K562 (cell line): ENCODE measurements around the gene GPR85. TPM values are rescaled to one million over a fixed set of nuclear protein-coding genes. Genes with fewer than 3 reads are reported as not detected.
A peak's percentile ranks its signal among the peaks of the same experiment; 100 is the strongest.

Source experiments
- CTBP1 ChIP-seq: fragments of 450-650 bp; IDR thresholded peaks from 2 replicates; pipeline ENCODE4 v1.6.1; 2016; ENCODE audit warnings: borderline replicate concordance
- DIDO1 ChIP-seq: fragments of 450-650 bp; IDR thresholded peaks from 2 replicates; pipeline ENCODE4 v1.6.1; 2016; ENCODE audit warnings: low read depth, missing biosample characterization, missing genetic modification characterization
- MAFF ChIP-seq: IDR thresholded peaks from 2 replicates; pipeline ENCODE4 v1.6.1; 2012; ENCODE audit warnings: low read length, improper control_type of control experiment
- NFIC ChIP-seq: fragments of 450-650 bp; IDR thresholded peaks from 2 replicates; pipeline ENCODE4 v1.6.1; 2017; ENCODE audit warnings: mild to moderate bottlenecking, inconsistent platforms
- TGIF2 ChIP-seq: sonication (generic); formaldehyde crosslinking; IDR thresholded peaks from 2 replicates; pipeline ENCODE4 v1.8.1; 2022; ENCODE audit warnings: mild to moderate bottlenecking, missing genetic modification reagents, moderate library complexity
- polyA plus RNA-seq, 8 experiments: library from polyadenylated mRNA; depleted of rRNA in 4 of 8; stranded (reverse) in 5 of 8; unstranded in 3 of 8; fragments of >200 nt; fragmentation: Nextera tagmentation in 2 of 8; fragmentation: Illumina TruSeq in 1 of 8; extraction: Ambion mirVana in 2 of 8; extraction: Trizol in 1 of 8; gene quantifications; 2 replicates each; pipeline versions ENCODE4 v1.2.1 to v1.2.3, GENCODE V29; 2011 to 2014; ENCODE audit warnings: inconsistent platforms in 1 of 8, missing spikeins in 1 of 8
- total RNA-seq, 7 experiments: library from RNA; depleted of rRNA in 6 of 7; stranded (reverse); fragments of >200 nt in 6 of 7; fragmentation: Illumina TruSeq in 2 of 7; extraction: Trizol in 2 of 7; gene quantifications; 2 replicates each; pipeline versions ENCODE4 v1.2.1 to v1.2.3, GENCODE V29; 2011 to 2021; ENCODE audit warnings: low replicate concordance in 1 of 7
- TF ChIP-seq, protein P1 (sequence below): fragments of 450-650 bp; IDR thresholded peaks from 2 replicates; pipeline ENCODE4 v1.6.1; 2016; ENCODE audit warnings: low read depth
- TF ChIP-seq, protein P2 (sequence below): sonication (generic); formaldehyde crosslinking; IDR thresholded peaks from 2 replicates; pipeline ENCODE4 v1.8.0; 2022; ENCODE audit warnings: mild to moderate bottlenecking, missing genetic modification reagents
- TF ChIP-seq, protein P3 (sequence below): sonication (generic); IDR thresholded peaks from 2 replicates; pipeline ENCODE4 v1.6.1; 2016

Gene GPR85
- total and polyA plus RNA-seq, 9 of the 15 experiments (the other 6 are each of a cell fraction or from before 2014, with no cell fraction given): 2.9 to 18.2 (median 4.0) TPM

DNA sequence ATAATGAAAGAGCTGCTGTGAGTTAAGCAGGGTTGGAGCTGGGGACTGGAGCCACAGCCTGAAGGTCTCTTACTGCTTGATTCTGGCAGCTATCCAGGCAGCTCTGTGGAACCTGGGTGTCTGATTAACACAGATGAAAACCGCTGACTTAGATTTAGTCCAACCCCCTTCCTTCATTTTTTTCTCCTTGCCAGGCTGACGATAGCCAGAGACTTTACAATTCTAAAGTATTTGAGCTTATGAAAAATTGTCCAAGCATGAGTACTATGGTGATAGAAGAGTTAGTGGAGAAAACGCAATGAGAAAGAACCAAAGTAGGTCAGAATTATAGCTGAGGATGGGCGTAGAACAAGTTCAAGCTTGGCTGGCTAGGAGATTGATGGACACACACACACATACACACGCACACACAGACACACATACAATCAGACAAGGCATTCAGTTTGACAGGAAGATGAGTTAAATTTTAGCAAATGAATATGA lies 13.5 kb upstream of the GPR85 start (continued):
- TF ChIP-seq, protein P1, sequence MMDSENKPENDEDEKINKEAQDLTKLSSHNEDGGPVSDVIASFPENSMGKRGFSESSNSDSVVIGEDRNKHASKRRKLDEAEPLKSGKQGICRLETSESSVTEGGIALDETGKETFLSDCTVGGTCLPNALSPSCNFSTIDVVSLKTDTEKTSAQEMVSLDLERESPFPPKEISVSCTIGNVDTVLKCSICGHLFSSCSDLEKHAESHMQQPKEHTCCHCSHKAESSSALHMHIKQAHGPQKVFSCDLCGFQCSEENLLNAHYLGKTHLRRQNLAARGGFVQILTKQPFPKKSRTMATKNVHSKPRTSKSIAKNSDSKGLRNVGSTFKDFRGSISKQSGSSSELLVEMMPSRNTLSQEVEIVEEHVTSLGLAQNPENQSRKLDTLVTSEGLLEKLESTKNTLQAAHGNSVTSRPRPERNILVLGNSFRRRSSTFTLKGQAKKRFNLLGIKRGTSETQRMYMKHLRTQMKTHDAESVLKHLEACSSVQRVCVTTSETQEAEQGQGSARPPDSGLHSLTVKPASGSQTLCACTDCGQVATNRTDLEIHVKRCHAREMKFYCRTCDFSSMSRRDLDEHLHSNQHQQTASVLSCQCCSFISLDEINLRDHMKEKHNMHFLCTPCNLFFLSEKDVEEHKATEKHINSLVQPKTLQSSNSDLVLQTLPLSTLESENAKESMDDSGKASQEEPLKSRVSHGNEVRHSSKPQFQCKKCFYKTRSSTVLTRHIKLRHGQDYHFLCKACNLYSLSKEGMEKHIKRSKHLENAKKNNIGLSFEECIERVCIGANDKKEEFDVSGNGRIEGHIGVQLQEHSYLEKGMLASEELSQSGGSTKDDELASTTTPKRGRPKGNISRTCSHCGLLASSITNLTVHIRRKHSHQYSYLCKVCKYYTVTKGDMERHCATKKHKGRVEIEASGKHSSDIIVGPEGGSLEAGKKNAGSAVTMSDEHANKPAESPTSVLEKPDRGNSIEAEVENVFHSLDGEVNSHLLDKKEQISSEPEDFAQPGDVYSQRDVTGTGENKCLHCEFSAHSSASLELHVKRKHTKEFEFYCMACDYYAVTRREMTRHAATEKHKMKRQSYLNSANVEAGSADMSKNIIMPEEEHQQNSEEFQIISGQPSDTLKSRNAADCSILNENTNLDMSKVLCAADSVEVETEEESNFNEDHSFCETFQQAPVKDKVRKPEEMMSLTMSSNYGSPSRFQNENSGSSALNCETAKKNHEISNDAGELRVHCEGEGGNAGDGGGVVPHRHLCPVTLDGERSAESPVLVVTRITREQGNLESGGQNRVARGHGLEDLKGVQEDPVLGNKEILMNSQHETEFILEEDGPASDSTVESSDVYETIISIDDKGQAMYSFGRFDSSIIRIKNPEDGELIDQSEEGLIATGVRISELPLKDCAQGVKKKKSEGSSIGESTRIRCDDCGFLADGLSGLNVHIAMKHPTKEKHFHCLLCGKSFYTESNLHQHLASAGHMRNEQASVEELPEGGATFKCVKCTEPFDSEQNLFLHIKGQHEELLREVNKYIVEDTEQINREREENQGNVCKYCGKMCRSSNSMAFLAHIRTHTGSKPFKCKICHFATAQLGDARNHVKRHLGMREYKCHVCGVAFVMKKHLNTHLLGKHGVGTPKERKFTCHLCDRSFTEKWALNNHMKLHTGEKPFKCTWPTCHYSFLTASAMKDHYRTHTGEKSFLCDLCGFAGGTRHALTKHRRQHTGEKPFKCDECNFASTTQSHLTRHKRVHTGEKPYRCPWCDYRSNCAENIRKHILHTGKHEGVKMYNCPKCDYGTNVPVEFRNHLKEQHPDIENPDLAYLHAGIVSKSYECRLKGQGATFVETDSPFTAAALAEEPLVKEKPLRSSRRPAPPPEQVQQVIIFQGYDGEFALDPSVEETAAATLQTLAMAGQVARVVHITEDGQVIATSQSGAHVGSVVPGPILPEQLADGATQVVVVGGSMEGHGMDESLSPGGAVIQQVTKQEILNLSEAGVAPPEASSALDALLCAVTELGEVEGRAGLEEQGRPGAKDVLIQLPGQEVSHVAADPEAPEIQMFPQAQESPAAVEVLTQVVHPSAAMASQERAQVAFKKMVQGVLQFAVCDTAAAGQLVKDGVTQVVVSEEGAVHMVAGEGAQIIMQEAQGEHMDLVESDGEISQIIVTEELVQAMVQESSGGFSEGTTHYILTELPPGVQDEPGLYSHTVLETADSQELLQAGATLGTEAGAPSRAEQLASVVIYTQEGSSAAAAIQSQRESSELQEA: no peak
- TF ChIP-seq DIDO1 (tag) (no peak), NFIC (peak; percentile 87), CTBP1 (no peak), MAFF (peak; percentile 42; the same call in 1 of the 2 replicates), TGIF2 (CRISPR knock-in tag) (no peak)
- TF ChIP-seq, protein P2, sequence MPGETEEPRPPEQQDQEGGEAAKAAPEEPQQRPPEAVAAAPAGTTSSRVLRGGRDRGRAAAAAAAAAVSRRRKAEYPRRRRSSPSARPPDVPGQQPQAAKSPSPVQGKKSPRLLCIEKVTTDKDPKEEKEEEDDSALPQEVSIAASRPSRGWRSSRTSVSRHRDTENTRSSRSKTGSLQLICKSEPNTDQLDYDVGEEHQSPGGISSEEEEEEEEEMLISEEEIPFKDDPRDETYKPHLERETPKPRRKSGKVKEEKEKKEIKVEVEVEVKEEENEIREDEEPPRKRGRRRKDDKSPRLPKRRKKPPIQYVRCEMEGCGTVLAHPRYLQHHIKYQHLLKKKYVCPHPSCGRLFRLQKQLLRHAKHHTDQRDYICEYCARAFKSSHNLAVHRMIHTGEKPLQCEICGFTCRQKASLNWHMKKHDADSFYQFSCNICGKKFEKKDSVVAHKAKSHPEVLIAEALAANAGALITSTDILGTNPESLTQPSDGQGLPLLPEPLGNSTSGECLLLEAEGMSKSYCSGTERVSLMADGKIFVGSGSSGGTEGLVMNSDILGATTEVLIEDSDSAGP: no peak
- TF ChIP-seq, protein P3, sequence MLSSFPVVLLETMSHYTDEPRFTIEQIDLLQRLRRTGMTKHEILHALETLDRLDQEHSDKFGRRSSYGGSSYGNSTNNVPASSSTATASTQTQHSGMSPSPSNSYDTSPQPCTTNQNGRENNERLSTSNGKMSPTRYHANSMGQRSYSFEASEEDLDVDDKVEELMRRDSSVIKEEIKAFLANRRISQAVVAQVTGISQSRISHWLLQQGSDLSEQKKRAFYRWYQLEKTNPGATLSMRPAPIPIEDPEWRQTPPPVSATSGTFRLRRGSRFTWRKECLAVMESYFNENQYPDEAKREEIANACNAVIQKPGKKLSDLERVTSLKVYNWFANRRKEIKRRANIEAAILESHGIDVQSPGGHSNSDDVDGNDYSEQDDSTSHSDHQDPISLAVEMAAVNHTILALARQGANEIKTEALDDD: peak; percentile 25; the same call in 1 of the 2 replicates
